Stimulated activated CD8-positive, alpha-beta memory T cell treated with anti-CD3 and anti-CD28 coated beads, Interleukin-4, amount 100 ng/mL, for 1 hour (primary cell): ENCODE data around the gene DNAI1.

Source experiments
- DNase-seq, 2 donors: peaks; one replicate each; pipeline ENCODE4 v3.0.0-alpha.2; 2020; ENCODE audit warnings: low read depth in 2 of 2, low spot score in 1 of 2

DNAI1 gene

GRCh38 chr9:34490360-34490759 lies 31.8 kb downstream of the DNAI1 start:
- DNase-seq = no peak

- DNase-seq = no peak
These were observed 32.2 kb downstream of the DNAI1 start for GRCh38 chr9:34490760-34491159.

GRCh38 chr9:34491596-34491995 lies 33.0 kb downstream of the DNAI1 start:
- no peak for DNase-seq

- no peak for DNase-seq
These were observed 33.4 kb downstream of the DNAI1 start for GRCh38 chr9:34492051-34492450.

- DNase-seq = no peak
These were observed 35.4 kb downstream of the DNAI1 start for GRCh38 chr9:34493972-34494535.

GRCh38 chr9:34496149-34496712 lies 37.6 kb downstream of the DNAI1 start:
- DNase-seq = no peak

GRCh38 chr9:34498553-34498952 lies 39.9 kb downstream of the DNAI1 start:
- no peak for DNase-seq

- no peak for DNase-seq
These were observed 40.5 kb downstream of the DNAI1 start for GRCh38 chr9:34499076-34499475.

- DNase-seq = peak; percentile 50 to 62
These were observed 42.1 kb downstream of the DNAI1 start for GRCh38 chr9:34500623-34501267.

- DNase-seq = no peak
These were observed 42.8 kb downstream of the DNAI1 start for GRCh38 chr9:34501372-34501771.

- DNase-seq = no peak
These were observed 43.4 kb downstream of the DNAI1 start for GRCh38 chr9:34501889-34502425.

- DNase-seq = no peak
These were observed 43.9 kb downstream of the DNAI1 start for GRCh38 chr9:34502471-34502870.

- no peak for DNase-seq
These were observed 44.3 kb downstream of the DNAI1 start for GRCh38 chr9:34502891-34503290.

- DNase-seq = no peak
These were observed 44.8 kb downstream of the DNAI1 start for GRCh38 chr9:34503406-34503805.

GRCh38 chr9:34505370-34506120 lies 46.9 kb downstream of the DNAI1 start:
- DNase-seq = no peak

GRCh38 chr9:34506623-34507022 lies 48.0 kb downstream of the DNAI1 start:
- no peak for DNase-seq

- no peak for DNase-seq
These were observed 49.0 kb downstream of the DNAI1 start for GRCh38 chr9:34507556-34507955.

GRCh38 chr9:34507966-34508365 lies 49.4 kb downstream of the DNAI1 start:
- no peak for DNase-seq

GRCh38 chr9:34508463-34508862 lies 49.9 kb downstream of the DNAI1 start:
- DNase-seq = no peak

- DNase-seq = no peak
These were observed 50.3 kb downstream of the DNAI1 start for GRCh38 chr9:34508951-34509350.

GRCh38 chr9:34510497-34511468 lies 52.2 kb downstream of the DNAI1 start:
- no peak for DNase-seq
